Neural progenitor cell (in vitro differentiated cells): ENCODE results near the gene ZNF223. TPM values are rescaled to one million over a fixed set of nuclear protein-coding genes. Genes with fewer than 3 reads are reported as not detected.

Experiments used
- DNase-seq: peaks from one replicate; pipeline ENCODE4 v3.0.0-alpha.2; 2016; ENCODE audit warnings: low spot score
- H2AFZ ChIP-seq: fragments of 200-600 bp; sonication (generic); replicated peaks from 2 replicates; pipeline ENCODE4 v1.6.1; 2016; ENCODE audit warnings: antibody characterized with exemption
- H3F3A ChIP-seq: fragments of 200-600 bp; sonication (generic); 2 replicates; pipeline ENCODE4 v1.6.1; 2016; ENCODE audit warnings: antibody characterized with exemption, low read depth
- H3K27ac ChIP-seq: fragments of 200-600 bp; sonication (generic); 2 replicates; pipeline ENCODE4 v1.5.1; 2016; ENCODE audit warnings: mild to moderate bottlenecking
- H3K27me3 ChIP-seq: fragments of 200-600 bp; sonication (generic); 2 replicates; pipeline ENCODE4 v1.6.1; 2016; ENCODE audit warnings: mild to moderate bottlenecking, moderate library complexity
- H3K36me3 ChIP-seq: fragments of 200-600 bp; sonication (generic); 2 replicates; pipeline ENCODE4 v1.5.1; 2016
- H3K4me1 ChIP-seq: fragments of 200-600 bp; sonication (generic); 2 replicates; pipeline ENCODE4 v1.6.1; 2016; ENCODE audit warnings: mixed run types
- H3K4me2 ChIP-seq: fragments of 200-600 bp; sonication (generic); 2 replicates; pipeline ENCODE4 v1.6.1; 2016
- H3K4me3 ChIP-seq: fragments of 200-600 bp; sonication (generic); 2 replicates; pipeline ENCODE4 v1.5.1; 2016
- H3K79me2 ChIP-seq: fragments of 200-600 bp; sonication (generic); 2 replicates; pipeline ENCODE4 v1.6.1; 2016; ENCODE audit warnings: low read depth
- H3K9ac ChIP-seq: fragments of 200-600 bp; sonication (generic); 2 replicates; pipeline ENCODE4 v1.6.1; 2016
- H3K9me3 ChIP-seq: fragments of 200-600 bp; sonication (generic); 2 replicates; pipeline ENCODE4 v1.5.1; 2016; ENCODE audit warnings: low read depth
- H4K20me1 ChIP-seq: fragments of 200-600 bp; sonication (generic); 2 replicates; pipeline ENCODE4 v1.6.1; 2016; ENCODE audit warnings: low read depth
- H3K27ac Mint-ChIP-seq: 3 replicates; pipeline ENCODE4 v1.8.0; 2021; ENCODE audit warnings: mixed read lengths
- H3K27me3 Mint-ChIP-seq: 2 replicates; pipeline ENCODE4 v1.8.0; 2022; ENCODE audit warnings: low read depth, mild to moderate bottlenecking, inconsistent platforms, moderate library complexity, mixed read lengths; ENCODE audit not compliant: insufficient read depth
- H3K36me3 Mint-ChIP-seq: 3 replicates; pipeline ENCODE4 v1.8.0; 2021; ENCODE audit warnings: mixed read lengths
- H3K4me1 Mint-ChIP-seq: 3 replicates; pipeline ENCODE4 v1.8.0; 2021; ENCODE audit warnings: mixed read lengths
- H3K4me3 Mint-ChIP-seq: 3 replicates; pipeline ENCODE4 v1.8.0; 2021; ENCODE audit warnings: mild to moderate bottlenecking, moderate library complexity, mixed read lengths
- H3K9me3 Mint-ChIP-seq: 3 replicates; pipeline ENCODE4 v1.8.0; 2020; ENCODE audit warnings: mixed read lengths
- EZH2 ChIP-seq: fragments of 200-600 bp; sonication (generic); IDR thresholded peaks from 2 replicates; pipeline ENCODE4 v1.6.1; 2017; ENCODE audit warnings: antibody characterized with exemption, mild to moderate bottlenecking, moderate library complexity
- EZH2phosphoT487 ChIP-seq: fragments of 200-600 bp; sonication (generic); IDR thresholded peaks from 2 replicates; pipeline ENCODE4 v1.6.1; 2017; ENCODE audit warnings: antibody characterized with exemption
- total RNA-seq: library from RNA; depleted of rRNA; stranded (reverse); fragments of >200 nt; gene quantifications from 2 replicates; pipeline ENCODE4 v1.2.3, GENCODE V29; 2015; ENCODE audit warnings: low replicate concordance
- TF ChIP-seq, protein P1 (sequence below): fragments of 200-600 bp; sonication (generic); IDR thresholded peaks from 2 replicates; pipeline ENCODE4 v1.5.1; 2017; ENCODE audit warnings: antibody characterized with exemption, mild to moderate bottlenecking

ZNF223 gene
- total RNA-seq, 1 donor from 2014 or later, result 21.1 TPM

- Histone ChIP-seq H3F3A (no peaks in the 10 kb centered on the region), H2AFZ (no peak overlapping the region), H3K9ac (no peak overlapping the region), H3K4me3 (no peak overlapping the region), H4K20me1 (no peaks in the 10 kb centered on the region), H3K27ac (no peak overlapping the region), H3K36me3 (peaks cover 31% of the 10 kb centered on the region), H3K9me3 (peaks cover 7% of the 10 kb centered on the region), H3K27me3 (no peaks in the 10 kb centered on the region), H3K4me2 (no peak overlapping the region), H3K79me2 (no peaks in the 10 kb centered on the region), H3K4me1 (no peaks in the 10 kb centered on the region)
- peaks cover 65% of the 10 kb centered on the region for H3K36me3 Mint-ChIP-seq
- TF ChIP-seq, protein P1, sequence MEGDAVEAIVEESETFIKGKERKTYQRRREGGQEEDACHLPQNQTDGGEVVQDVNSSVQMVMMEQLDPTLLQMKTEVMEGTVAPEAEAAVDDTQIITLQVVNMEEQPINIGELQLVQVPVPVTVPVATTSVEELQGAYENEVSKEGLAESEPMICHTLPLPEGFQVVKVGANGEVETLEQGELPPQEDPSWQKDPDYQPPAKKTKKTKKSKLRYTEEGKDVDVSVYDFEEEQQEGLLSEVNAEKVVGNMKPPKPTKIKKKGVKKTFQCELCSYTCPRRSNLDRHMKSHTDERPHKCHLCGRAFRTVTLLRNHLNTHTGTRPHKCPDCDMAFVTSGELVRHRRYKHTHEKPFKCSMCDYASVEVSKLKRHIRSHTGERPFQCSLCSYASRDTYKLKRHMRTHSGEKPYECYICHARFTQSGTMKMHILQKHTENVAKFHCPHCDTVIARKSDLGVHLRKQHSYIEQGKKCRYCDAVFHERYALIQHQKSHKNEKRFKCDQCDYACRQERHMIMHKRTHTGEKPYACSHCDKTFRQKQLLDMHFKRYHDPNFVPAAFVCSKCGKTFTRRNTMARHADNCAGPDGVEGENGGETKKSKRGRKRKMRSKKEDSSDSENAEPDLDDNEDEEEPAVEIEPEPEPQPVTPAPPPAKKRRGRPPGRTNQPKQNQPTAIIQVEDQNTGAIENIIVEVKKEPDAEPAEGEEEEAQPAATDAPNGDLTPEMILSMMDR, result no peak
- TF ChIP-seq EZH2 (no peak), EZH2phosphoT487 (no peak)
- no peak for DNase-seq
- no peak overlapping the region for H3K4me3 Mint-ChIP-seq
- no peaks in the 10 kb centered on the region for H3K4me1 Mint-ChIP-seq
- peaks cover 53% of the 10 kb centered on the region for H3K9me3 Mint-ChIP-seq
- H3K27me3 Mint-ChIP-seq, result no peaks in the 10 kb centered on the region
- H3K27ac Mint-ChIP-seq, result no peak overlapping the region
Measured at GRCh38 chr19:44010468-44010867, 41.4 kb upstream of the ZNF223 start.

DNA sequence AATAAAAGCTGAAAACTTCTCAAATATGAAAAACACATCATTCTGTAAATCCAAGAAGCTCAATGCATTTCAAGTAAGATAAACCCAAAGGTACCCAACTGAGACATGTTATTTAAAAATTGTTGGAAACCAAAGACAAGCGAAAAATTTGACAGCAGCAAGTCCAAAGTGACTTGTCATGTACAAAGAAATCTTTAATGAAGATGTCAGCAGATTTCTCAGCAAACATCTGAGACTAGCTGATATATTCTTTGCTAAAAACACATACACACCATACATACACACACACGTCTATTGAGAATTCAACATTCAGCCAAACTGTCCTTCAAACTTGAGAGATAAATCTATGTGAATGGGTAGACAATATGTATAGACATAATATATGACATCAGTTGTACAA, 32.3 kb upstream of the ZNF223 start:
- no peak overlapping the region for H2AFZ ChIP-seq
- DNase-seq, result no peak
- Mint-ChIP-seq H3K4me1 (no peaks in the 10 kb centered on the region), H3K27me3 (no peaks in the 10 kb centered on the region), H3K36me3 (no peaks in the 10 kb centered on the region), H3K9me3 (peaks cover 15% of the 10 kb centered on the region), H3K4me3 (no peak overlapping the region), H3K27ac (no peak overlapping the region)
- H4K20me1 ChIP-seq, result no peaks in the 10 kb centered on the region
- H3K79me2 ChIP-seq, result no peaks in the 10 kb centered on the region
- no peaks in the 10 kb centered on the region for H3K36me3 ChIP-seq
- no peak overlapping the region for H3K27ac ChIP-seq
- H3F3A ChIP-seq, result no peaks in the 10 kb centered on the region
- no peaks in the 10 kb centered on the region for H3K4me1 ChIP-seq
- H3K9ac ChIP-seq, result no peak overlapping the region
- no peak overlapping the region for H3K4me3 ChIP-seq
- H3K9me3 ChIP-seq, result no peaks in the 10 kb centered on the region
- H3K4me2 ChIP-seq, result no peak overlapping the region
- TF ChIP-seq, protein P1, result no peak
- TF ChIP-seq EZH2phosphoT487, result no peak
- TF ChIP-seq EZH2, result no peak
- H3K27me3 ChIP-seq, result peaks cover 26% of the 10 kb centered on the region

GRCh38 chr19:44021221-44021620, 30.6 kb upstream of the ZNF223 start:
- H3K27me3 ChIP-seq, result peaks cover 26% of the 10 kb centered on the region
- no peak overlapping the region for H3K4me3 ChIP-seq
- H3K4me2 ChIP-seq, result no peak overlapping the region
- peaks cover 6% of the 10 kb centered on the region for H3K4me1 ChIP-seq
- H3K4me1 Mint-ChIP-seq, result peaks cover 9% of the 10 kb centered on the region
- H3K27ac Mint-ChIP-seq, result no peak overlapping the region
- no peaks in the 10 kb centered on the region for H3K27me3 Mint-ChIP-seq
- no peak overlapping the region for H3K9ac ChIP-seq
- H3K27ac ChIP-seq, result no peak overlapping the region
- peaks cover 11% of the 10 kb centered on the region for H3K9me3 Mint-ChIP-seq
- H4K20me1 ChIP-seq, result no peaks in the 10 kb centered on the region
- TF ChIP-seq, protein P1, result no peak
- TF ChIP-seq EZH2, result no peak
- TF ChIP-seq EZH2phosphoT487, result no peak
- no peaks in the 10 kb centered on the region for H3K36me3 Mint-ChIP-seq
- H3K36me3 ChIP-seq, result no peaks in the 10 kb centered on the region
- no peak overlapping the region for H2AFZ ChIP-seq
- DNase-seq, result no peak
- peaks cover 8% of the 10 kb centered on the region for H3K79me2 ChIP-seq
- H3F3A ChIP-seq, result no peaks in the 10 kb centered on the region
- H3K4me3 Mint-ChIP-seq, result no peak overlapping the region
- no peaks in the 10 kb centered on the region for H3K9me3 ChIP-seq

- Mint-ChIP-seq H3K36me3 (peaks cover 27% of the 10 kb centered on the region), H3K27me3 (no peaks in the 10 kb centered on the region), H3K4me3 (peak overlapping the region; percentile 99), H3K4me1 (peaks cover 10% of the 10 kb centered on the region), H3K27ac (peak overlapping the region; percentile 80), H3K9me3 (peaks cover 10% of the 10 kb centered on the region)
- peak overlapping the region; percentile 71 for H3K4me3 ChIP-seq
- H2AFZ ChIP-seq, result peak overlapping the region; percentile 100
- peaks cover 21% of the 10 kb centered on the region for H3K36me3 ChIP-seq
- H3K27ac ChIP-seq, result no peak overlapping the region
- peaks cover 8% of the 10 kb centered on the region for H3K79me2 ChIP-seq
- H3K27me3 ChIP-seq, result peaks cover 26% of the 10 kb centered on the region
- peaks cover 6% of the 10 kb centered on the region for H3K4me1 ChIP-seq
- H3F3A ChIP-seq, result no peaks in the 10 kb centered on the region
- DNase-seq, result no peak
- H4K20me1 ChIP-seq, result no peaks in the 10 kb centered on the region
- H3K4me2 ChIP-seq, result peak overlapping the region; percentile 86
- H3K9me3 ChIP-seq, result no peaks in the 10 kb centered on the region
- H3K9ac ChIP-seq, result no peak overlapping the region
- TF ChIP-seq EZH2phosphoT487 (no peak), EZH2 (no peak)
- TF ChIP-seq, protein P1, result no peak
Measured at GRCh38 chr19:44024900-44025216, 27.0 kb upstream of the ZNF223 start.
